Stimulated activated CD8-positive, alpha-beta memory T cell treated with anti-CD3 and anti-CD28 coated beads, Interleukin-12 subunit alpha, Interleukin-12 subunit beta, amount 100 ng/mL, for 1 hour (primary cell): ENCODE measurements around the gene SLC39A1.

Experiments used
- DNase-seq: peaks from one replicate; pipeline ENCODE4 v3.0.0-alpha.2; 2020; ENCODE audit warnings: low read depth

Gene SLC39A1

DNA sequence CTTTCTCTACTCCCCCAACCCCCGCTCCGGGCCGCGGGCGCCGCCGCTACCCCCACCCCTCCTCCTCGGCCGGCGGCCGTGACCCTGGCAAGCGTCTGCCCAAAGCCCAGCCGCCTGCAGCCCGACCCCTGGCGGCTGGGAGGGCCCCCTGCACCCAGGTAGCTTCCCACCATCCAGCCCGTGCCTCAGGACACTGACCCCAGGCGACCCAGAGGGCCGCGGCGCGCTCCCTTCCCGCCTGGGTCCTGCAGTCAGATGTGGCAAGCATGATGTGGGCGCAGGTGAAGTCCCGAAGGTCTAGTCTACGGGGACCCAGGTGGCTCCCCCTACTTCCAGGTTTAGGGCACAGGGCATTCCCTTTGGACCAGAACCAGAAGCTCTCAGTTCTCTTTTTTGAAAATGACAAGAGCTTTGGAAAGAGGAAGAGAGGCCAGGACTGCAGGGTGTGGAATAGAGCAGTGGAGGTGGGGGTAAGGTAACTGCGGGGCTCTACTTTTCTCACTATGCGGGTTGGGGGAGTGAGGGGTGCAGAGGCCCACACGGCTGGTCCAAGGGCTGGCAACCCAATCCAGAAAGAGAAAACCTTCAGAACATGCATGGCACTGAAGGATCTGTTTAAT, 16.6 kb downstream of the SLC39A1 start, which contains the start of gene DENND4B:
Gene DENND4B, minus strand, starts transcription at position 97 of the 620 bp plus-strand sequence. CDS start 2,344 bp downstream, outside the sequence.
- DNase-seq: peak; percentile 60

DNA sequence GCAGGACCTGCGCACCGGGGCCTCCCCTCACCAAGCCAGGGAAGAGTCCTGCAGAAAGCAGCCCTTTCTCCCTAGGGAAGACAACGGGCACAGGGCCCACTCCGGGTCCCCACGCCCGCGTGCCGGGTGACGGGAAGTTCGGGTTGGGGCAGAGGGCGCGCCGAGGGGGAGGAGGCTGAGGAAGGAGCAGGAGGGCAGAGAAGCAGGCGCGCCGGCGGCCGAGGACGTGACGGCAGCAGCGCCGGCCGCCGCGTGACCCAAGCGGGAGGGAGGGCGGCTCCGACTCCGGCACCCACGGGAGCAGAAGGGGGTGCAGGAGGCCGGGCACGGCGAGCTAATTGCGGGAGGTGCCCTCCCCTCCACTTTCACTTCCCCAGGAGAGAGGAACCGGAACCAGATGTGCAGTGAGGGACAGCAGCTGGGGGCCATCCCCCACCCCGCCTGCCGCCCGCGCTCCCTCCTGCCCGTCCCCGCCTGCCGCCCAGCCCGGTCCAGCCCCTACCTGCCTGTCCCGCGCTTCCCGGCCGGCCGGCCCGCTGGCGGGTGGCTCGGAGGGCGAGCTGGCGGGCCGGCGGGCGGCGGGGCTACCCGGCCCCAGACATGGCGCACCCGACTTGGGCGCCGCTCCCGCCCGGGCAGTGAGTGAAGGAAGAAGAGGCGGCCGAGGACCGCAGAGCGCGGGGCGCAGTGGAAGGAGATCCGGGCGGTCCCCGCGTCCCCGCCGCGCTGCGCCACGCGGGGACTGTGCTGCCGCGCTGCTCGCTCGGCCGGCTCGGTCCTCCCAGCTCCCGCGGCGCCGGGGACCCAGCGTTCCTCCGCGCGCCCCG, 17.3 kb downstream of the SLC39A1 start:
- peak; percentile 57 for DNase-seq

DNA sequence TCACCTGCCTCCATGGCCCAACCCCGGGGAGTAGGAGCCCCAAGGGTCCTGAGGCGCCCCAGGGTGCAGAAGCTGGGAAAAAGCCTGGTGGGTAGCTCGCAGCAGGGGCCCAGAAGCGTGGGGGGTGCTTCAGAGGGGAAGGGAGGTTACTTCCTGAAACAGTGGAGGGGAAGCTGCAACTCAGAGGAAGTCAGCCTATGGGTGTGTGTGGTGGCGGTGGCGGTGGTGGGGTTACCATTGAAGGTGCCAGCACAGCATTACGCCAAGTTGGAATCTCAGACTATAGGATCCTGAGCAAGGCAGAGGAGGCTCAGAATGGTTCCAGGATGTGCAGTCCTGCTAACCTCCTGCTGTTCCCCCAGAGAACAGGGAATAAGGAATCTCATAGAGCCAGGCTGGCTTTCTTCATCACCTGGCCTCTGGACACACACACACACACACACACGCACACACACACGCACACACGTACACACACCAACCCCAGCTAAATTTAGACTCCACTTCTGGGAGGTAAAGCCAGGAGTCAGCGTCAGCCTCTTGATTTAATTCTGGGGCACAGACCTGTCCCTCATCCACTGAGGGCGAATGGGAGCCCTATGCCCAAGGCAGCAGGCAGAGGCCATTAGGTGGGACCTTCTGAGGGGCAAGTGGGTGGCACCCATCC, 18.1 kb downstream of the SLC39A1 start:
- DNase-seq: peak; percentile 62

DNA sequence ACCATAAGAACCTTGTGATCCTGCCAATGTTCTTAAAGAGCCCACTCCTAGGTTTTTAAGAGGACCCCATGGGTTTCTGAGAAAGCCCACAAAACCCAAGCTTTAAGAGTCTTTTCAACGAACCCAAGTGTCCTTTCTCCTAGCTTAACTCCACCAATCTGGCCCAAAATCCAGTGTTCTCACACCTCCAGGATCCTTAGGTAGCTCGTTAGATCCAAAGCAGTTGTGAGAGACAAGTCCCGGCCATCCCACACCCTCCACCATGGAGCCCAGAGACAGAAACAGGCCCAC, 18.6 kb downstream of the SLC39A1 start:
- DNase-seq: no peak

DNA sequence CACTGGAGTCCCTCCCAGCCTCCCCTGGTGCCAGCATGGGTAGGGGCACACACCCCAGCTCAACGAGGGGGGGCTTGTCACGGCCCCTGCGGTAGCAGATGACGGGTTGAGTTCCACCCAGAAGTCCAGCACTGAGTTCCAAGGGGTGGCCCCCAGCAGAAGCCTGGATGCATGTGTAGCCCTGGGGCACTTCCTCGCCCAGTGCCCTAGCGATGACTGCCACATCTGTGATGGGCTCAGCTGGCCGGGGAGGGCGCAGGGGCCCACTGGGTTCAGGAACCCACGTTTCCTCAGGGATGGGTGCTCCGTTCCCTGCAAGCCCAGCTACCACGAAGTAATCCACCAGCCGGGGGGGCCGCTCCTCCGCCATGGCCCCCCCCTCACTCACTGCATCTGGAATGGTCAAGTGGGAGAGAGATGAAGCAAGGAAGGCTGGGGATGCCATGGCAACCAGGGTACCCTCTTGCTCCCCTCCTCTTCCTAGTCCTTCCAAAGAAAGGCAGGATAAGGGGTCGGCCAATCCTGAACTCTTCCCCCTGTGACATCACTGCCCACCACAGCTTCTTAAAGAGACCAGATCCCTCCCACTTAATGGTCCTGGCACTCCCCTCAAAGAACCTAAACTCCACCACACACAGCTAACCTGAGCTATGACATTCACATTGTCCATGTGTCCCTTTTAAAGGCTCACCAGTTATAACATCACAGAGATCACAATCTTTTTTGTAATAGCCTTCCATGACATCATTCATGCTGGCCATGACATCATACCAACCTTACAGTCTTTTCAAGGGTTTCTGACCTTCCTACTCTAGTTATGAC, 19.1 kb downstream of the SLC39A1 start:
- no peak for DNase-seq

DNA sequence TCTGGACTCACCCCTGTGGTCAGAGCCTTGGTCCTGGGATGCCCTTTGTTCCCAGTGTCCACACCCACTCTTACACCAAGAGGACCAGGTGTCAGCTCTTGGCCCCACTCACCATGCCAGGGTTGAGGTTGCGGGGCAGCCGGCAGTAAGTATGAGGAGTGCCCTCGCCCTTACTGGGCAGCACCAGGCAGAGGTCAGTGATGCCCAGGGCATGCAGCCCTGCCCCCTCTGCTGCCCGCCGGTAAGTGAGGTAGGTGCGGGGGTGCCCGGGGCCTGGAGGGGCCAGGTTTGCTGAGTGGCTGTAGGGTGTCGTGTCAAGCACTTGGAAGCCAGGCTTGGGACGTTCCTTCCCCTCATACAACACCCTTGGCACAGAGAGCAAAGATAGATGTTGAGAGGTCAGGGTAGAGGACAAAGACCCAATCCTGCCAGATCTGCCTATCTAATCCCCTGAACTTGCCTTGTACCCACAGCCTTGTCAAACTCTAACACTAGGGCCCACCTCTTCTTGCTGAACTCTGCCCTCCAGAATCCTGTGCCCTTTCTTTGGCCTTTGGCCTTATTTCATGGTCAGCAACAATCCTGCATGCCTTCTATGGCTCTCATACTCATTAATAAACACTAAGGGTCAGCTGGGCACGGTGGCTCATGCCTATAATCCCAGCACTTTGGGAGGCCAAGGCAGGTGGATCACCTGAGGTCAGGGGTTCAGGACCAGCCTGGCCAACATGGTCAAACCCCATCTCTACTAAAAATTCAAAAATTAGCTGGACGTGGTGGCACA, 20.4 kb downstream of the SLC39A1 start:
- DNase-seq: no peak

DNA sequence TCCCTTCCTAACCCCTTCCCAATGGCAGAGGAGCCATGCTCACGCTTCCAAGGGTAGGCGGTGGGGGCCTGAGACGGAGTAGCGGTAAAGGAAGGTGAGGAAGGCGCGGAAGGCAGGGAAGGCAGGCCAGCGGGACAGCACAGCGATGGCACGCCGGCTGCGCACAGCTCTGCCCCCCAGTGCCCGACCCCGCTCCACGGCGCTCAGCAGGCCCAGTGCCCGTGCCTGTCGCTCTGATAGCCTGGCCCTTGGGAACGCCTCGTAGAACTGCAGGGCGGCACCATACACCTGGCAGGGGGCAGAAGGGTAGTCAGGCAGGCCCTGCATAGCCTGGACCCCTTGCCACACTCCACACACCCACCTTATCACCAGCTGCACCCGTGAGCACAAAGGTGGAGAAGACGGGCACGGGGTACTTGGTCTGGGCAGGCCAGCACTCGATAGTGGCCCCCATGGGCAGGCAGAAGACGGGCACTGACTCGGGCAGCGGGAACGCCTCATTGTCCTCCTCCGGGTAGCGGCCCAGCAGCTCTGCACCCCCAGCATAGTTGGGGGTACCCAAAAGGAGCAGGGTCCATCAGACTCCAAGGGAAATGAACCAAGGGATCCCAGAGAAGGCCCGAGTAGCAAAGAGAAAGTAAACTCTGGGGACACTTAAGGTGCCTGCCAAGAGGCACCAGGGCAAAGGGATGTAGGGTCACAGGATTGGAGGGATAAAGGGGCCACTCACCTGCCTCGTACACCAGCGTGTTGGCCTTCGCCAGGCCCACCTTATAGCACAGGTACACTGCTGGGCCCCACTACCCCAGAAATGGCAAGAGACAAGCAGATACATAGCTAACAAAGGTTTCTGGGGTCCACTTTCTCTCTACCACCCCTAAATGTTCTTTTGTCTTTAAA, 21.3 kb downstream of the SLC39A1 start:
- DNase-seq: no peak

DNA sequence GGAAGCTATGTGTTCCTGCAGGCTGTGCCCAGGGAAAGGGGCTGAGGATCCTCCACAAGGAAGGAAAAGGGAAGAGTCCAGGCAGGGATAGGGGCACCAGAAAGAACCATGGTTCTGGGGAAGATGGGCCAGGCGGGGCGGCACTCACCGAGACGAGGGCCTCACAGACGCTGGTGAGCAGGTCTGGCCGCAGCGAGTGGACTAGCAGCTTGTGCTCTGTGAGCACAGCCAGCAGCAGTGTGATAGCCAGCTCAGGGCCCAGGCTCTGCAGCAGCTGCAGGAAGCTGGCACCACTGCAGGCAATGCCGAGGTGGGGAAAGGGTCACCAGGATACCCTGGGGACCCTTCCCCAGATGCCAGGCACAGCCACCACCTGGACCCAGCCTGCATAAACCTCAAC, 22.6 kb downstream of the SLC39A1 start:
- no peak for DNase-seq

DNA sequence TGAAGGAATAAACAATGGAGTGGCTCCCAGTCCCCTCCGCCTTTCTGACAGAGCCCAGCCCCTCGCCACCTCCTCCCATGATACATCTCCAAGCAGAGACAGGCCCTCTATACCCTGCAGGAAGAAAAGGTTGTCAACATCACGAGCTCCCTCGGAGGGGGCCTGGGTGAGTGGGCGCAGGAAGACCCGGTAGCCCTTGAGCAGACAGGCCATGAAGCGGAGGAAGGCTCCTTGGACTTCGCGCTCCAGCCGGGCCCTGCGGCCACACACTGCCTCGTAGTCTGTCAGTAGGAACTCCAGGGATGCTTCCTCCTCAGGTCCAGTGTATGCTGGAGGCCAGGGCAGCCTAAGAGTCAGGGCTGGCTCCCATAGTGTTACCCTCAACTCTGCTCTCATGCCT, 23.9 kb downstream of the SLC39A1 start:
- no peak for DNase-seq

DNA sequence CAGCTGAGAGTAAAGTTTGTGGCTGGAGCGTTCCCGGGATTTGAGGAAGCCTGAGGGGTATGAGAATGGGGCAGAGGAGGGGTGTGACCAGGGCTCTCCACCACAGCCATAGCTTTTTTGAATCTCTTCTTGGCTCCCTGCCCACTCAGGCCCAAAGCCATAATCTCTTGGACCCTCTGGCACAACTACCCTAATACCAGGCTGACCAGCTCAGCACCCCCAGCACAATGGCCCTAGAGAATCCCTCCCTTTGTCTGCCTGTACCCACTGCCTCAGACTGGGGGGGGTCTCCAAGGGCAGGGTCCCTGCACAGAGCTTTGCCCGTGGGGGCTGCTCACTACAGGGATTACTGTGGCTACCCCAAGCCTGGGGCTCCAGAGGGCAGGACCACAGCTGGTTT, 24.3 kb downstream of the SLC39A1 start:
- DNase-seq: no peak

DNA sequence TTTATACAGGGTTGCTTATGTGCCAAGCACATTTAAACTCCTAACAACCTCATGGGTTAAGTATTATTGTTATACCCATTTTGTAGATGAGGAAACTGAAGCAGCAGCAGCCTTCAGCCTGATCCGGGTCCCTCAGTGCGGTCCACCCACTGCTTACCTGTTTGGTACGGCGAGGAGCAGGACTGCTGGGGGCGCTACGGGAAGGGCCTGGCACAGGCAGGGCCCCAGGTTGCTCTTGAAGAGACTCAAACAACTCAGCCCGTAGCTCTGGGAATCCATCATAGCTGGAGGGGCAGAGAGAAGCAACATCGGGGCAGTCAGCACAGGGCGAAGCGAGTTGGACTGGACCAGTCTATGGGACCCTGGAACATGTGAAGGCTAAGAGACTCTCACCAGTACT, 26.0 kb downstream of the SLC39A1 start:
- DNase-seq: no peak

DNA sequence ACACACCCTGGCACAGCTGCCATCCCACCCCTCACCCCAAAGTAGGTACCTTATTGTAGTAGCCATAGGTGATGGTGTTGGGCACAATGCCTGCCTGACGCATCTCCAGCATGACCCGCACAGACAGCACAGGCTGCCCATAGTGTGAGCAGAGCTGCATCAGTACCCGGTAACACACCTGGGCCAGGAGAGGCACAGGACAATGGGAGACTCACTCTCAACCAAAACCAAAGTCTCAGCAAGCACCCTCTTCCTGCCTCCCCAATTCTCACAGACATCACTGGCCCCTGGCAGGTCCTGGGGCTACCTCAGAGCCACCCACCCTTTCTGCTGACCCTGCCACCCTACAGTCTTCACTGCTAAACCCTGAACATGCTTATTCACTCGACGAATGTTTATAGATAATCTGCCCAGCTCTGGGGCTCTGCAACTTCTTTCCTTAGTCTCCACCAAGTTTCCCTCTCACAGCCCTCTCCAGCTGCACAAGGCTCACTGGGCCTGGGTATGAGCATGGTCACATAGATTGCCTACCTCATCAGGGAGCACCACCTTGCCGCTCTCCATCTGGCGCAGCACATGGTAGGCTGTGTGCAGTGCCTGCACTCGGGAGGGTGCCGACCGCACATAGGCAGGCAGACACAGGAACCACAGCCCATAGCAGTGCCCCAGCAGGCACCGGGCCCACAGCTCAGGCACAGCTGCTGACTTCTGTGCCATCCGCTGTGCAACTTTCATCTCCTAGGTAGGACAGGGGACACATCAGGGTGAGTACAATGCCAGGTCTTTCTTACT, 27.1 kb downstream of the SLC39A1 start:
- DNase-seq: no peak

DNA sequence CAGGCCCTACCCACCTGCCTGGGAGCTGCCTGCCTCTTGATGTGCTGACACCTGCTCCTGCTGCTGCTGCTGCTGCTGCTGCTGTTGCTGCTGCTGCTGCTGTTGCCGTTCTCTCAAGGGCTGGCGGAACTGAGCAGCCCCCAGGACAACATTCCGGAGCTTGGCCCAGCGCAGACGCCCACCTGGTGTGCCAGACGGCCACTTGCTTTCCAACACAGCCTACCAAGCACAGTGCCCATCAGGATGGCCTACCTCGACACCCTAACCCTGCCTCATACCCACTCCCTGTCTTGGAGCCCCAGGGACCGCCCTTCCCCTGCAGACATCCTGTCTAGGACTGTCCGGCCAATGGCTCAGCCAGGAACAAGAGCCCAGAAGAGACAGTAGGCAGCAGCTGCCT, 28.6 kb downstream of the SLC39A1 start:
- no peak for DNase-seq

DNA sequence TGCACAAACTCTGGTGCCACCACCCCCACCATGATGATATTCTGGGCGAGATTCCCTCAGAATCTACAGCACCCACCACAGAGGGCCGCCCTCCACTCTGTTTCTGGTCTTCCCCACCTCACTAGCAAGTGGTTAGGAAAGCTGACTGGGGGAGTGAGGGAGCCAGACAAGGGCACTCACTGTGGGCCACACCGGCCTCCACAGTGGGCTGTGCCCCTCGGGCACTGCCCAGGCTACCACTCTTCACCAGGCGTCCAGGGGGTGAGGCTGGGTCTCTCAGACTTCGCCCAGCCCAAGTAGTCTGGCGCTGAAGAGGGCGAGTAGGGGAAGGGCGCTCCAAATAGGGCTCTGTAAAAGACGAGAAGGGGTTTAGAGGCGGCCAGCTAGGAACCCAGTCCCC, 29.4 kb downstream of the SLC39A1 start:
- DNase-seq: no peak

DNA sequence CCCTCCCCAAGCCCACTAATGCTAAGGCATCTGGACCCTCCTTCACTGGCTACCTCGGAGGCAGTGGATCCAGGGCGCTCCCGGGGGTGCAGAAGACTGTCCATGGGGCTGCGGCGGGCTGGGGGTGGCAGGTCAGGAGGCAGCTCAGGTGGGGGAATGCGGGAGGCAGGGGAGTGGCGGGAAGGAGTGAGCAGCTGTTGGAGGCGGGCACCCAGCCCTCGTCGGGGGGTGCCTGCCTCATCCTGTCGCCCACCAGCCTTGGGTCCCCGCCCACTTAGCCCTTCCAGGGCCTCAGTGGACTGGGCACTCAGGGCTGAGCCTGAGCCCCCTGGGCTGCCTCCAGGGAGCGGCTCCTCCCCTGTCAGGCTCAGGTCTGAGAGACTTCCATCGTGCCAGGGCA, 29.9 kb downstream of the SLC39A1 start:
- DNase-seq: no peak

DNA sequence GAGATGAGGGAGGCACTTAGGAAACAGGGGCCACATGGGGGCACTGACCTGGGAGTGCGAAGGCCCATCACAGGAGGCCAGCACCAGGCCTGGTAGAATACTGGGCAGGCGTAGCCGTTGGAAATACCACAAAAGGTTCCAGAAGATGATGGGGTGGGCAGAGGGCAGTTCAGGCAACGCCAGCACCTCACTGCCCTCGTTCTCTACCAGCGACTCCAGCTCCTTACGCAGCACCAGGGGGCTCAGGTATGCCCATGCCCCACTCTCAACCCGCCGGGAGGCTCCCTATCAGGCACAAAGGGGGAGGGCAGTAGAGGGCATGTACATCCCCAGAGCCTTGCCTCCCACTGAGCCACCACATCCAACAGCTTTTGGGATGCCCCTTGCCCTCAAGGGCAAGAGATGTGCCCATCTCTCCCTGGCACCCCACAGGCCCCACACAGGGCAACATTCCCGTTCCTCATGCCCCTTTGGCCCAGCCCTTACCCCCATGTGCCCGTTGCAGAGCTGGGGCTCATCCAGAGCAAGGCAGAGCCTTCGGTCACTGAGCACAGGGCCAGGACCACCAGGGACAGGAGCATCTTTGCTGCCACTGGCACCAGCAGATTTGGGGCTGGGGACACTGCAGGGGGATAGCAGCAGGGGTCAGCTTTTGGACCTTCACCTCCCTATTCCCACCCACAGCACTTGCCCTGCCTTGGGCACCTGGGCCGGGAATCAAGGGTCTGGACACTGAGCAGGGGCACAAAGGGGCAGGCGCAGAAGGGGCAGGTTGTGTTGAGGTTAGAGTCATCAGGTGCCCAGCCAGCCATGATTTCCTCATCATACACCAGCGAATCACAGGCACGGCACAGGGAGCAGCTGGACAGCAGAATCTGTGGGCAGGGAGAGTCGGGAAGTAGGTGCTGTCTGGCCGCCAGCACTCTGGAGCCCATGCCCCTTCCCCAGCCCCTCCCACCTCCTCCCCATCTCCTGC, 30.9 kb downstream of the SLC39A1 start:
- no peak for DNase-seq

DNA sequence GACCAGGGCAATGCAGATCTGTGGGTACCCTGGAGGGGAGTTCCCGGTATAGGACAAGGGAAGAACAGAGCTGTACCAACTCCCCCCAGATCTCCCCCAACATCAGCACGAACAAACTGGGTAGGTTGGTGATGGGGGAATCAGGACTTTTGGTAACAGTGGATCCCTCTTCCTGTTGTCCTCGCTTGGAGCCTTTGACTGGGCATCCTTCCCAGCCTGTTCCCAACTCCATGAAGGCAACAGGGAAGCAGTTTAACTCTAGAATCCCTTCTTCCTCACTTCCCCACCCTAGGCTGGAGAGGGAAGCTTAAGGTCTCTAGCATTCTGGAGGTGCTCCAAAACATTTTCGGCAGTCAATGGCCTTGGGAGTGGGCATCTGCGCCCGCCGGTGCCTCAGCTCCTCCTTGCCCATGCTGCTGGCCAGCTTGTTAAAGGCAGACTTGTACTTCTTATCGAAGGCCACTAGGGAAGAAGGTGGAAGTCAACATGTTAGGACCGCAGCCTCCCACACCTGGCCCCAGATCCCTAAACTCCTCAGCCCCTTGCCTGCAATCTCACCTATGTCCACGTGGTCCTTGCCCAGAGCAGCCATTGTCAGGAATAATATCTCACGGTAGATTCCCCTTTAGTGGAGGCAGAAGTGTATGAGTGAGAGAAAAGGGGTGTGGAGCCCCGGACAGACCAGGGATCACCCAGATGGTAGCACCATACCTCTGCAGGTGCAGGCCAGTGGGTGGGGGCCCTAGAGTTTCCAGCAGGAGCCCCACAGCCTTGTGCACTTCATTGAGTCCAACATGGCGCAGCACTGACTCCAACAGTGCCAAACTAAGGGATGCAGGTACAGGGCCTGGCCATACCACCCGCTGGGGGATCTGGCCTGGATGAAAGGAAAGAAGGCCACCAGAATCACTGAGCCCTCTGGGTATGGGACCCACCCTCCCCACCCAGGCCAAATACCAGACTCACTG, 33.1 kb downstream of the SLC39A1 start:
- DNase-seq: no peak
